MM.1S (cell line): Measurements from ENCODE around the gene TBC1D32.

Experiments used
- CTCF ChIP-seq: fragments of 300-600 bp; sonication (generic); IDR thresholded peaks from 2 replicates; pipeline ENCODE4 v1.5.1; 2016; ENCODE audit warnings: antibody characterized with exemption, low read length, mixed read lengths
- EZH2 ChIP-seq: fragments of 300-600 bp; sonication (generic); optimal IDR thresholded peaks from 2 replicates; pipeline ENCODE3; 2017; ENCODE audit warnings: low read depth, mild to moderate bottlenecking, antibody characterized with exemption, low read length, mixed read lengths

DNA sequence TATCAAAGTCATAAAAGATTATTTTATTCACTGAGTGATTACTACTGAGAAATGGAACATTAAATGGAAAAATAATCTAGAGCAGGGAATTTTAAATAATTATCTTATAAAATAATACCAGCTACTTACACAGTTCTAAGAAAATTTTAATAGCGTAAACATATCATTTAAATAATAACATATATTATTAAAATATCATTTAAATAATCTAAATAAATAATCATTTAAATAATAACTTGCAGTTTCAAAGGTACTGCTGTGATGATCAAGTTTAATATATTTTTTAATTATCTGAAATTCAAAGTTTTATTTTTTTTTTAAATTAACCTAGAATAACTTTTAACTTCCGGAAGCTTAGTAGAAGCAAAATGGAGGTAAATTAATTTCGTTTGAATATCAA is 301.2 kb downstream of the TBC1D32 start:
- TF ChIP-seq EZH2 (no peak), CTCF (no peak)
